GM18861 (cell line): ENCODE results near the gene MEPCE.

Experiments used
- ATAC-seq: cut with Tn5 transposase; IDR thresholded peaks from one replicate; pipeline ENCODE4 v1.9.1; 2021; ENCODE audit not compliant: unreplicated experiment

MEPCE gene

DNA sequence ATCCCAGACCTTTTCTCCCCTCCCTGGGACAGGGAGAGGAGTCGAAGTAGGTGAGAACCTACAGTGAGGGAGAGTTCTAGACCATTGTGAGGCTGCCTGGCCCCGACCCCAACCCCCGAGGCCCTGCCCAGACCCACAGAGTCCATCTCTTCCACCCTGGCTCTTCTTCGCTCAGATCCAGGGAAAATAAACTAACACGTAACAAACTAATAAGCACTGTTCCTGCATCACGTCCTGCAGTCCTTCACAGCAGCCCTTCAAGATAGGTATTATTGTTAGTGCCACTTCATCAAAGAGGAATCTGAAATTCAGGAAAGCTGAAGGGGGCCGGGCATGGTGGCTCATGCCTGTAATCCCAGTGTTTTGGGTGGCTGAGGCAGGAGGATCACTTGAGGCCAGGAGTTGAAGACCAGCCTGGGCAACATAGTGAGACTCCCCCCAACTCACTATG is 34.6 kb downstream of the MEPCE start, which contains the start of gene SPACDR:
Gene SPACDR (minus strand): TSS at position 51 of the 451 bp plus-strand sequence. CDS start 235 bp downstream, outside the sequence.
- no peak for ATAC-seq

DNA sequence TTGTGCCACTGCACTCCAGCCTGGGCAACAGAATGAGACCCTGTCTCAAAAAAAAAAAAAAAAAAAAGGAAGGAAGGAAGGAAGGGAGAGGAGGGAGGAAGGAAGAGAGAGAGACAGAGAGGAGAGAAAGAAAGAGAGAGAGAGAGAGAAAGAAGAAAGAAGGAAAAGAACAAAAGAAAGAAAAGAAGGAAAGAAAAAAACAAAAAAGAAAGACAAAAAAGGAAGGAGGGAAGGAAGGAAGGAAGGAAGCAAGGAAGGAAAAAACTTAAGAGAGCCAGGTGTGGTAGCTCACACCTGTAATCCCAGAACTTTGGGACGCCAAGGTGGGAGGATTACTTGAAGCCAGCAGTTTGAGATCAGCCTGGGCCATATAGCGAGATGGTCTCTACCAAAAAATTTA is 35.2 kb downstream of the MEPCE start:
- ATAC-seq = no peak

DNA sequence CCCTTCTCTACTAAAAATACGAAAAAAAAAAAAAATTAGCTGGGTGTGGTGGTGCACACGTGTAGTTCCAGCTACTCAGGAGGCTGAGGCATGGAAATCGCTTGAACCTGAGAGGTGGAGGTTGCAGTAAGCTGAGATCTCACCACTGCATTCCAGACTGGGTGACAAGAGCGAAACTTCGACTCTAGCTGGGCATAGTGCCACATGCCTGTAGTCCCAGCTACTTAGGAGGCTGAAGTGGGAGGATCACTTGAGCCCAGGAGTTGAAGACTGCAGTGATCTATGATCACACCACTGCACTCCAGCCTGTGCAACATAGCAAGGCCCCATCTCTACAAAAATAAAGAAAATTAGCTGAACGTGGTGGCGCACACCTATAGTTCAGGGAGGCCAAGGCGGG is 35.7 kb downstream of the MEPCE start:
- ATAC-seq = no peak

DNA sequence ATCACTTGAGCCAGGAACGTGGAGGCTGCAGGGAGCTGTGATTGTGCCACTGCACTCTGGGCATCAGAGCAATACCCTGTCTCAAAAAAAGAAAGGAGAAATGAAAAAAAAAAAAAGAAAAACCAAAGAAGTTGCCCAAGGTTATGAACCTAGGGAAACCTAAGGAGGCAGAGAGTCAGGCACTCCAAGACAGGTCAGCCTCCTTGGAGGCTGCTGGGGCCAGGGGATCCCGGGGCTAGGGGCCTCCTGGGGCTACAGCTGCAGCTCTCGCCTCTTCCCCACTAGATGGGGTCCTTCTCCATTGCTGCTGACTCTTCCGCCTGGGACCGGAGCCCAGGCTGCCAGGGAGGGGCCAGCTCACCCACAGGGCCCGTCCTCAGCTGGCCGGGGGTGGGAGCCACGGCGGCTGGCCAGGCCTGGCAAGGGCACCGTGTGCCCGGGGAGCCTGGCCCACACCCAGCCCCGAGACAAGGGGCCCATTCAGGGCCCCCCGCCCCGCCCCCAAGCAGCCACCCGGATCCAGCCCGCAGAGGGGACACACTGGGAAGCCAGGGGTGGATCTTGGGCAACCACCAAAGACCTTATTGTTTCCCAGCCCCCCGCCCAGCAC is 36.2 kb downstream of the MEPCE start:
- ATAC-seq = no peak

DNA sequence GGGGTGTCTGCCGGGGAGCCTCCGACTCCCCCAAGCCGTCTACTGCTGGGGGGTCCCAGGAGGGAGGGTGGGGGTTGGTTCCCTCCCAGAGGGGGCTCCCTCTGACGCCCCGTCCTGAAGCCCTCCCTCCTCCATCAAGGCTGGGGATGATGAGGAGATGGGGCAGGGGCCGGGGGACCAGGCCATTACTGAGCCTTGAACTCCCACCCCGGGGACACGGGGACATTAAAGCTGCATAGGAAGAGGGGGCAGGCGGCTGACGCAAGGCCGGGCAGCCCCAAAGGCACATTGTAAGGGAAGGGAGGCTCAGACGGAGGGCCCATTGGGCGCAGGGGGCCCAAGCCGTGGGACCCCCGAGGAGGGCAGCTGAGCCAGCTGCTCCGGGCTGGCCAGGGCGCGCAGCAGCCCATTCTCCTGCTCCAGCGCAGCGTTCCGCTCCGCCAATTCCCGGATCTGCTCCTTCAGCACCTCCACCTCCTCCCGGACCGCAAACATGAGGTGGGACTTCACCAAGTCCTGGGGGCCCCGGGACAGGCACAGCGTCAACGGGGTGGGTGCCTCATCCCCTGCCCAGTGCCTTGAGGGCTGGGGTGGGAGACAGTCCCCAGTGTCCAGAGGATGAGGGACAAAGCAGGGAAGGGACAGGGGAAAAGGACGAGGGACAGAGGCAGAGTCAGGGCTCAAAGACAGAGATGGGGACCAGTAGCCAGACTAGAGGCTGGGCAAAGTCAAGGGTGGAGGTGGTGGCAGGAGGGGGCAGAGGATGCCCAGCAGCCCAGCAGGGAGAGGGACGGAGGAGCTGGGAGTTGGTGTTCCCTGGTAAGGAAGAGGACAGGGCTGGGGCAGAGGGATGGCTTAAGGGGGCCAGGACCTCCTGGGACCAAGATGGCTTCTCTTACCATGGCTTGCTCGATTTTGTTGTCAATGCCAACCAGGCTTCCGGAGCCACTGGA is 37.3 kb downstream of the MEPCE start:
- ATAC-seq = no peak

DNA sequence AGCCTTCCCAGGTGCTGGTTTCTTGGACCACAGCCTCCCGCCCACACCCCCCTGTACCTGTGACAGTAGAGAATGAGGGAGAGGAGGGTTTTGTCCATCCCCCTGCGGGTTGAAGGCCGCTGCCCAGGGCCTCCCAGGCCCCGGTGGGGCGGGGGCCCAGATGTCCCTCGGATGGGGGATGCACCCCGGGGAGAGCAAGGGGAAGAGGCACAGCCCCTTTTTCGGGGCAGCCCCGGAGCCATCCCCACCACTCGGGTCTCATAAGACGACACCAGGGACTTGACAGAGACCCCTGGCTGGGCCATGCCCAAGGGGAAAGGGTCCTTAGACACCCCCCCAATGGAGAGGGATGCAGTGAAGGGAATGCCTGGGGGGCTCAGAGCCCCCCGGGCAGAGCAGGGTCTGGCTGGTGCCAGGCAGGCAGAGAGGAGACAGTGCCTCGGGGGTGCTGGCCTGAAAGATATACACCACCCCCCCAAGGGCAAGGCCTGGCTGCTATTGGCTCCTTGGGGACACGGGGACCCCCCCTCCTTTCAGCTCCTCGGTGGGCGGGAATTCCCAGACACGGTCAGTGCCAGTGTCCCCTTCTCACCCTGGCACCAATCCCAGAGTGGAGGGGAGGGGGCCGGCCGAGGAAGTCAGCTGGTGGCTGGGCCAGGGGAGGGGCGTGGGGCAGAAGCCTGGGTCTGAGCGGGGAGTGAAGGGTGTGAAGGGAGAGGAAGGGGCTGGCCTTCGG is 38.2 kb downstream of the MEPCE start:
- no peak for ATAC-seq

DNA sequence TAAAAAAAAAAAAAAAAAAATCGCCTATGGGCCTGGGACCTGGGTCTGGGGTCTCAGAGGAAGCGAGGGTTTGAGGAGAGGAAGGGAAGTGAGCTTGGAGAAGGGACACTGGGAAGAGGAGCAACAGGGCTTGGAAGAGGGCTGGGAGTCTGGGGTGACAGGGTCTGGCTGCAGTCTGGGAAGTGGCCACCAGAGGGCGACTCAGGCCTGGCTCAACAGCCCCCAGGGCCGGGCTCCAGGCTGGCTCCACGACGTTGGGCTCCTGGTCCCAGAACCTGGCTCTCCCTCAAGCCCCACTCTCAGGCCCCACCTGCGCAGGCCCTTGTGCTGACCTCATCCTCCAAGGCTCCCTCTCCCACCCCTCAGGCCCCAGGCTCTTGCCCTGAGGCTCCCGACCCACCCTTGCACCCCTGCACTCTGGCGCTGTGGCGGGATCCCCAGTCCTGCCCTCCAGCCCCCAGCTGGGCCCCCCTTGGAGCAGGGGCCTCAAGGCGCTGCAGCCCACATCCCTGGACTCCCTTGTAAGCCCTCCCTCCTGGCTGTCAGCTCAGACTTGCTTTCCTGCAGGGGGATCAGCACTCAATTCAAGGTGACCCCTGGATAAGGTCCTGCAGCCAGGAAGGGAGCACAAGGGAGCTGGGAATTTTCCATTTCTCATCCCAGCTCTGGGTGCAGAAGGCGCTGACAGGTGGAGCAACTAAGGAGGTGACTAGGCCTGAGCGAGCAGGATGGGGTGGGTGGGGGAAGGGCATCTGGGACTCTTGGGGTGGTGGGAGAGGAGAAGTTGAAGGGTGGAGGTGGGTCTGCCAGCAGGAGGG is 39.8 kb downstream of the MEPCE start:
- no peak for ATAC-seq

DNA sequence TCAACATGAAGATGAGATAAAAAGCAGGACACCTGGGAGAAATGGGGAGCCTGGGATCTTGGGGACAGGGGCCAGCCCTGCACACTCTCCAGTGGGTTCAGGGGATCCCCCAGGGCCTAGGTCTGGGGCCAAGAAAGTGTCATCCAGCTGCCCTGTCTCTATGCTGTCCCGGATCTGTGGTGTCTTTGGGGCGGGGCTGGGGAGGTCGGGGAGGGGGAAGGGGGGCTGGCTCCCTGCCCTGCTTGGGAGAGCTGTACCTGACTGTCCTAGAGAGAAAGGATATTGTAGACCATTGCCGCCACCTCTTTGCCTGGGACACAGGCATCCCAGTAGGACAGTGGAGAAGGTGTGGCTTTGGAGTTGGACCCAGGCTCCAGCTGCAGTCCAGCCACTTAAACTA is 41.4 kb downstream of the MEPCE start:
- no peak for ATAC-seq

DNA sequence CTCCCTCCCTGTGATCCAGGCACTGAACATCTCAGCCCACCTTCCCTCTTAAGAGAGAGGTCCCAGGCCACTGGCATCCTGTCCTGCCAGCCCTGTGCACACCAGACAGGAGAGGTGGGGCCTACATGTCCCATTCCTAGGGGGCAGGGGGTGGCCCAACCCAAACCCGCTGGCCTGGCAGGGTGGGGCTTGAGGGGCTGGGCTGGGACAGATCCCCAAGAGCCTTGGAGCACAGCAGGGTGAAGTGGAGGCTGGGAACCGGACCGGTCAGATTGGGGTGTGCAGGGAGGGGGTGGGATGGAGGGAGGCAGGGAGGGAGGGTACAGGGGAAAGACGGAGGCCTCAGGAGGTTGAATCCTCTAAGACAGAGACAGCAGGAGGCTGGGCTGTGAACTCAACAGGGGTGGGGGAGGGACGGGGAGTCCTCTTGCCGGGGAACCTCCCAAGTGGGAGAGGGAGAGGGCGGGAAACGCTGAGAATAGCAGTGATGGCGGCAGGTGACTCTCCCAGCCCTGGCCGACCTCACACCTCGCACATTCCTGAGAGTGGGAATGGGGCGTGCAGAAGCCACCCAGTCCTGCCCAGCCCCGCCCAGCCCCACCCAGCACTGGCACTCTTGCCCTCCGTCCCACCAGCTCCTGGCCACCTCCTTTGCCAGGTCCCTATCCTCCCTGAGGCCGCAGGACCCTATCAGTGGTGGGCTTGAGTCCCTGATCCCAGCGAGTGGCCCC is 42.7 kb downstream of the MEPCE start:
- no peak for ATAC-seq

DNA sequence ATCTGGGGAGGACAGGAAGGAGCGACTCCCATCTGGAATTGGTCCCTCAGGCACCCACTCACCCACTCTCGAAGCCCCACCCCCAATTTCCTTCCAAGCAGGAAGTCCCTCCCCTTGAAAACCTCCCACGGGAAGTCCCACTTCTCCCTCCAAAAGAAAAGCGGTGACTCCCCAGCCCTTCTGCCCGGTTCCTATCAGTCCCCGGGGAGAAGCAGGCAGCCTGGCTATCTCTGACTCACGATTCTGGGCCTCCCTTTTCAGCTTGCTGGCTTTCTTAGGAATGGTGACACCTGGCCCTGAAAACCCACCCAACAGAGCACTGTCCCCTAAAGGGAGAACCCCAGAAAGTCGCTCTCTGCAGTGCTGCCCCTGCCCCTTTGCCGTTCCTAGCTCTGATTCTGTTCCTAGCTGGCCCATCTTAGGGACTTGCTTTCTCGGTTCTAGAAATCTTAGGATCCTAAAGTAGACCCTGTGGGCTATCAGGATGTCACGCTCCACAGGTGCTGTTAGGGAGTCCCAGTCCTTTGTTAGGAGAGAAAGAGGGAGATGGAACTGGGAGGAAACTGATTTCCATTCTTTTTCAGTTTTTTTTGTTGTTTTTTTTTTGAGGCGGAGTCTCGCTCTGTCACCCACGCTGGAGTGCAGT is 43.3 kb downstream of the MEPCE start:
- ATAC-seq = no peak

DNA sequence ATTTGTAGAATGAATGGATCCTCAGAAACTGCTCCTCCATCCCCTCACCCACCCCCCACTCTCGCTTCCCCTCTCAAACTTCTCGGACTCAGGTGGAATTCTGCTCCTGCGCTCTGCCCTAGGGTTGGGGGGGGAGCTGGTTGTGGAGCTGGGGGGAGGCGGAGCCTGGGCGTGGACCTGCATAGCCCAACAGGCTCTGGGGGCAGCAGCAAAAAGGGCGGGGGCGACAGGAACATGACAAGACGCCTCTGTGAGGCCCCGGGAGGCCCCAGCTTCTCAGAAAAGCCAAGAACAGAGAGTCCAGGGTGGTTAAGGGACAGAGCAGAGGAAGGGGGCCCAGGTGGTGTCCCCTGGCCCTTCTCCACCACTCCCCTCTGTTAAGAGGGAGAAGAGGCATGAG is 45.9 kb downstream of the MEPCE start:
- ATAC-seq = no peak

DNA sequence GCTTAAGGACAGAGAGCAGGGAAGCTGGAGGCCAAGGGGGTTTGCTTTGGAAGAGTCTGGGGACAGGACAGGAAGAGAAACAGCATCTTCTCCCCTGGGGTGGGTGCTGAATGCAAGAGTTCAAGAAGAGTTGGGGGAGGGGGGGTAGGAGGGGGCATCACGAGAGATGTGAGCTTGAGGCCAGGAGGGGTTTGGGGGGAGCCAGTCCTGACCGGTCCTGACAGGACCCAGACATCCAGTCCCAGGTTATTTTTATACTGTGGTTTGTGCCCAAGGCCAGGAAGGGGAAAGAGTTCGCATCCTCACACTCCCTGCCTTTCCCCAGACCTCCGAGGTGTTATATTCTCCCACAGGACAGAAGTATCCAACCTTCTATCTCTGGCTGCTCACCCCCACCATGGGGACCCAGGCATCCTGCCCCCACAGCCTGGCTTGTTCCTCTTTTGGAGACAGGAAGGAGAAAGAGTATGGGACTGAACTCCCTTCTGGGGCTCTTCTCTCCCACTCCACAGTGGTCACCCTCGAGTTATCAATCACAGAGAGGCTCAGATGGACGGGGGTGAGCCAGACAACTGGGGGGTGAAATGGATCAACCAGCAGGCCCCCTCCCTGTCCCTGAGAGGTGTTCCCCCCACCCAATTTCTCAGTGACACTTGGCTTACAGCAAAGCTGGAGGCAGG is 46.6 kb downstream of the MEPCE start:
- ATAC-seq = no peak

DNA sequence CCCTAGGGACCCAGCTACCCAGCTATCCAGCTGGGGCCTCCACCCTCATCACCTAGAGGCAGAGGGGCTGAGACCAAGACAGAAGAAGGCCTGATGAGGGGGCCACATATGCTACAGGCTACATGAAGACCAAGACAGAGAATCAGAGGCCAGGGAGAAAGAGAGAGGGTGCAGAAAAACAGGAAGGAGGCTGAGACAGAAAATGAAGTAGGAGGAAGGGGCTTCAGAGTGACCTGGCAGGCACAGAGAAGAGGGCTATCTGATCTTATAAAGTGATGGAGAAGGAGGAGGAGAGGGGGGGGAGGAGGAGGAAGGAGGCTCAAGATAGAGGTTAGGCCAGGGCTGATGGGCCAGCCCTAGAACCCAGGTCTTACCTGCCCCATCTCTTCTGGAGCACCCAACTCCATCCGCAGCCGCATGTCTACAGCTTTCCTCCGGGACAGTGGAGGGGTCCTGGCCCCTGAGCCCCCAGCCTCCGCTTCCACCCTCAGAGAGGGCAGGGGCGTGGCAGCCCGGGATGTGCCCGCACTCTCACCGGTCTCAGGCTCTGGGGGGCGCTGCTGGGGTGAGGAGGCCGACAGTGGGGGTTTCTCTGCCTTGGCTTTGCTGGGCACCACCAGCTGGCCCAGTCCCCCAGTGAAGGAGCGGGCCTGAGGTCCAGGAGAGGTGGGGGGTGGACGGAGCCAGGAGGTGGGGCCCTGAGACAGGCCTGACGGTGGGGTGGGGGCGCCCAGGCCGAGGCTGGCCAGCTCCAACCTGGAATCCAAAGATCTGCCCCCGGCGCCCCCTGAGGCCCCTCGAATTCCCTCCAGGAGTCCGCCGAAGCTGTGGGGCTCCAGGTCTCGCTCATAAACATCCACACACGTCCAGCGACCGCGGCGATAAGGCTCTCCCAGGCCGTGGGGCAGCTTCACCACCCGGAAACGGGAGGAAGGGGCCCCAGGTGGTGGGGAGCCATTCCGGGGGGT is 47.6 kb downstream of the MEPCE start:
- no peak for ATAC-seq

DNA sequence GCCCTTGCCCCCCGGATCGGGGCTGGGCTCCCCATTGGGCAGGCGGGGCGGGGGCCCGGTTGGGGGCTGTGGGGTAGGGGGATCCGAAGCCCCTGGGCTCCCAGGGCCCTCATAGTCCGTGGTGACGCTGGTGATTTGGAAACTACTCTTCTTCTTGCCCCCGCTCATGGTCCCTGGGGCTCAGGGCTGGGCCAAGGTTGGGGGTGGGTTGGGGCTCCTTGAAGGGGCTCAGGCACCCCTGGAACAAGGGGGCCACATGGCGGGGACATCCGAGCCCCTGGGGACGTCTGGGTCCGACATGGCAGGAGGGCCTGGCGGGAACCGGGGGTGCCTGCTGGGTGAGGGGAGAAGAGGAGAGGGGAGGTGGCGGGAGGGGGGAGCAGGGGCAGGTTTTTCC is 48.2 kb downstream of the MEPCE start:
- ATAC-seq = no peak

DNA sequence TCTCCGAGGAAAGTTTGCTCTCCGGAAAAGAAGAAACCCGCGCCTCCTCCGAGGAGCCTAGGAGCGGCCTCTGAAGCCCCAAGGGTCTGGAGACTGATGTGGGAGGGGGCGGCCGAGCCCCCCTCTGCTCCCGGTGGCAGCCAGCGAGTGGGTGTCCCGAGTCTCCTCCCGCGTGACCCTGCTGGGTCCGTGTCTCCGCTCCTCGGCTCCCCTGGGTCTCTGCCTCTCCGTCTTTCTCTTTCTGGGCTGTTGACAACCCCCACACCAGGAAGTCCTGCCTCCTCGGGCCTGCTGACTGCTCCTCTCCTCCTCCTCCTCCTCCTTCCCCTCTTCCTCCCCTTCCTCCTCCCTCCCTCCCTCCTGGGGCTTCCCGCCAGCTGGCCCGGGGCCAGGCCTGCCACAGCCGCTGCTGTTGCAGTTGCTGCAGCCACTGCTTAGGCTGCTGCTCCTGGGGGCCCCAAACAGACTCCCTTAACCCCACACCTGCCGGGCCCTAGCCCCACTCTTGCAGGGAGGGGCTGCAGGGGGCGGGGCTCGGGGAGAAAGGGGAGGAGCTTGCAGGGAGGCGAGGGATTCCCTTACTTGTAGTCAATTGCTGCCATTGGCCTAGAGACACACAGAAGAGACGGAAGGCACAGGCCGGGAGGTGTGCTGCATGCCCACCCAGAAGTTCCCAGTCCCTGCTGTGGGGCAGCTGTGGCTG is 49.5 kb downstream of the MEPCE start, which contains the start of gene TSC22D4:
Gene TSC22D4 (minus strand): TSS at position 257 of the 703 bp plus-strand sequence. CDS start 1,176 bp downstream, outside the sequence.
- ATAC-seq = peak; percentile 38

DNA sequence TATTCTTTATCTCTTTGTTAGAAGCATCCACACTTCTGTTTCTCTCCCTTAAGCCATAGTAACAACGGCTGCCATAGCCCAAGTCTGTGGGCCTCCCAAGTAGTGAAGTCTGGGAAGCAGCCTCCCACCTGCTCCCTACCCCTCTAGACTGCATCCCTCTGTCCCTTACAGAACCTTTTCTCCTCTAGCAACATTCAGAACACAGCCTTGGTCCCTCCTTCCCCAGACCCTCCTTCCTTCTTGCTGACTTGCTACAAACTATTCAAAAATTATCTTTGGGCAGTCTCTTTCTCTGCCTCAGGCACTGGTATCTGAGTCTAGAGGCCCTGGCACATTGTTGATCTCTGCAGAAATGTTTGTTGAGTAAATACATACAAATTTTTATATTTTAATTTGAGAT is 51.8 kb downstream of the MEPCE start:
- ATAC-seq = no peak

DNA sequence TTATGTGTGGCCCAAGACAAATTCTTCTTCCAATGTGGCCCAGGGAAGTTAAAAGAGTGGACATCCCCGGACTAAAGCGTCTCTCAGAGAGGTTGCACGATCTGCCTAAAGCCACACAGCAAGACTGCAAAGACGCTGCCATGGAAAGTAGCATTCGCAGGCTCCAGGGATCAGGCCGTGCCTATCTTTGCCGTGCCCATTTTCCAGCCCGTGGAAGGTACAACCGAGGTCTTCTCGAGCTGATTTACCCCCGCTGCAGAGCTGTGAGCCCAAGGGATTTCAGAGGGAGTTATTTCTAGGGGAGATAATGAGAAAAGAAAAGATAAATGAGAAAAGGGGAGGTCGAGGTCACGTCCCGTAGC is 53.1 kb downstream of the MEPCE start:
- no peak for ATAC-seq
